ENCODE data around the gene IGF1R. TPM values are rescaled to one million over a fixed set of nuclear protein-coding genes. Genes with fewer than 3 reads are reported as not detected.

IGF1R gene
- total and polyA plus RNA-seq, 2 of the 8 experiments (the other 6 are each of a cell fraction or from before 2014, with no cell fraction given) = 32.9 to 109 TPM

DNA sequence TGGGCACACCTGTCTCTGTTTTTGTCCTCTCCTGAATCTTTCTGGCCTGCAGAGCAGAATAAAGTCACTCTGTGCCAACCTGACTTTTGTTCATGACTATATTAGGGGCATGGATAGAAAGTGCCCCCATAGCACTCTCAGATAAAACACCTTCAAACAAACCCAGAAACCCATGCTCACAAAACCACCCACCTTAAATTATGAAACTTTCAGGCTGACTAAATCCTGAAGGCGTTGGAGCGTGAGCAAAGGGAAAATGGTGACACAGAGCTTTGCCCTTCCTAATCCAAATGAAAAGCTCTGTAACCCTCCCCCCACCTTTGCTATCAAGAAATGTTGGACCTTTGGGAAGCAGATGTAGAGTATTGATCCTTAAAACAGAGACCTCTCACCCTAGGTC lies 138.9 kb downstream of the IGF1R start:
- Histone ChIP-seq H2BK120ac (replicated peaks; ENCODE audit: low read depth, low read length) (no peak overlapping the region), H3K56ac (replicated peaks; ENCODE audit: insufficient read length, low read depth, low read length) (no peak overlapping the region), H2BK12ac (ENCODE audit: low read depth, low read length) (no peak overlapping the region), H3K23me2 (ENCODE audit: low read depth, low read length) (no peaks in the 10 kb centered on the region; the same call in 1 of the 2 replicates), H3K79me1 (ENCODE audit: low read depth, low read length) (peaks cover 4% of the 10 kb centered on the region; the same call in 1 of the 2 replicates), H4K5ac (ENCODE audit: insufficient read length, low read depth, low read length) (no peak overlapping the region), H3K18ac (ENCODE audit: extremely low read depth, low read length) (no peak overlapping the region), H4K8ac (ENCODE audit: extremely low read depth, insufficient read depth, low read length) (no peak overlapping the region), H3K9ac (replicated peaks in 1 of 4; ENCODE audit: extremely low read depth in 1 of 4, low read depth in 3 of 4, low read length in 3 of 4) (peak overlapping the region in 1 of 4 experiments; percentile 3; a peak in 1 of 7 replicates), H3K4me1 (replicated peaks in 1 of 4; ENCODE audit: control insufficient read depth in 3 of 4, insufficient read depth in 4 of 4, low read length in 3 of 4) (peaks cover 6 to 38% (median 32%) of the 10 kb centered on the region in 4 experiments), H2AFZ (ENCODE audit: low read length) (no peak overlapping the region), H3K79me2 (ENCODE audit: control insufficient read depth in 1 of 2, insufficient read depth in 2 of 2, low read length in 2 of 2) (peaks cover 3 to 97% of the 10 kb centered on the region in 2 experiments; a peak in 3 of 4 replicates), H3K4ac (replicated peaks; ENCODE audit: insufficient read length, low read depth, low read length) (no peak overlapping the region), H2BK5ac (ENCODE audit: low read depth, low read length) (no peak overlapping the region), H2BK15ac (ENCODE audit: low read length) (no peak overlapping the region), H2AK5ac (ENCODE audit: low read depth, low read length) (no peak overlapping the region), H3K14ac (ENCODE audit: insufficient read length) (no peak overlapping the region), H3K27ac (ENCODE audit: low read depth, low read length) (no peak overlapping the region), H3K36me3 (ENCODE audit: control insufficient read depth in 2 of 4, insufficient read depth in 4 of 4, low read length in 3 of 4) (no peaks in the 10 kb centered on the region), H4K20me1 (replicated peaks in 1 of 2; ENCODE audit: control insufficient read depth in 1 of 2, insufficient read depth in 2 of 2, low read length in 2 of 2) (peaks cover 8 to 10% of the 10 kb centered on the region in 2 experiments), H3K9me3 (ENCODE audit: insufficient read depth in 2 of 2, low read depth in 1 of 2, low read length in 1 of 2) (no peaks in the 10 kb centered on the region), H3K27me3 (replicated peaks in 1 of 4; ENCODE audit: control insufficient read depth in 3 of 4, extremely low read depth in 1 of 4, insufficient read depth in 3 of 4, low read length in 3 of 4) (no peaks in the 10 kb centered on the region), H4K91ac (replicated peaks; ENCODE audit: insufficient read length, low read length) (no peak overlapping the region), H3K4me3 (ENCODE audit: extremely low read depth in 1 of 4, insufficient read depth in 2 of 4, low read depth in 3 of 4, low read length in 4 of 4) (no peak overlapping the region), H3K23ac (ENCODE audit: insufficient read length) (no peak overlapping the region), H2BK20ac (ENCODE audit: low read length) (no peak overlapping the region), H3K4me2 (ENCODE audit: insufficient read depth in 1 of 2, low read depth in 2 of 2, low read length in 2 of 2) (0 out of 4 replicates have a peak overlapping the region, but pooled peaks of 1 of the 2 experiments have one; percentile 22)
- 92% methylated on average over 2 of the region's 2 CpGs; no CpG with 5 or more reads in 1 of the 2 experiments for WGBS, 2 experiments (ENCODE audit: extremely low coverage in 1 of 2, insufficient coverage in 1 of 2, insufficient read length in 1 of 2, insufficient replicate concordance in 2 of 2, low coverage in 1 of 2, low lambda C conversion rate in 2 of 2, missing lambda C conversion rate in 1 of 2)
- FAIRE-seq (no peak), DNase-seq (ENCODE audit: low read depth in 1 of 2, low spot score in 2 of 2) (no peak)
- POLR2A ChIA-PET (ENCODE audit: partially characterized antibody) = interaction anchor here (1.0 to 2.6 kb wide), 2 partner anchors 10 to 12 kb away, joined by 3 to 8 read pairs; no protein-coding TSS in a partner anchor
- CTCF ChIA-PET (ENCODE audit: partially characterized antibody) = interaction anchor here (0.9 kb wide), 1 partner anchor 173 kb away, joined by 3 read pairs; no protein-coding TSS in a partner anchor
- TF ChIP-seq, protein P1, sequence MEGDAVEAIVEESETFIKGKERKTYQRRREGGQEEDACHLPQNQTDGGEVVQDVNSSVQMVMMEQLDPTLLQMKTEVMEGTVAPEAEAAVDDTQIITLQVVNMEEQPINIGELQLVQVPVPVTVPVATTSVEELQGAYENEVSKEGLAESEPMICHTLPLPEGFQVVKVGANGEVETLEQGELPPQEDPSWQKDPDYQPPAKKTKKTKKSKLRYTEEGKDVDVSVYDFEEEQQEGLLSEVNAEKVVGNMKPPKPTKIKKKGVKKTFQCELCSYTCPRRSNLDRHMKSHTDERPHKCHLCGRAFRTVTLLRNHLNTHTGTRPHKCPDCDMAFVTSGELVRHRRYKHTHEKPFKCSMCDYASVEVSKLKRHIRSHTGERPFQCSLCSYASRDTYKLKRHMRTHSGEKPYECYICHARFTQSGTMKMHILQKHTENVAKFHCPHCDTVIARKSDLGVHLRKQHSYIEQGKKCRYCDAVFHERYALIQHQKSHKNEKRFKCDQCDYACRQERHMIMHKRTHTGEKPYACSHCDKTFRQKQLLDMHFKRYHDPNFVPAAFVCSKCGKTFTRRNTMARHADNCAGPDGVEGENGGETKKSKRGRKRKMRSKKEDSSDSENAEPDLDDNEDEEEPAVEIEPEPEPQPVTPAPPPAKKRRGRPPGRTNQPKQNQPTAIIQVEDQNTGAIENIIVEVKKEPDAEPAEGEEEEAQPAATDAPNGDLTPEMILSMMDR (IDR thresholded peaks at IDR 0.05; ENCODE audit: control extremely low read depth in 1 of 3, insufficient read depth in 1 of 3, low read depth in 1 of 3, low read length in 3 of 3) = no peak
- no peak for TF ChIP-seq SP1 (IDR thresholded peaks at IDR 0.05; ENCODE audit: low read depth, low read length)
- no peak for TF ChIP-seq CBX5 (IDR thresholded peaks at IDR 0.05; ENCODE audit: low read depth, low read length)
- no peak for TF ChIP-seq SUZ12 (IDR thresholded peaks at IDR 0.05; ENCODE audit: low read length)
- no peak for TF ChIP-seq TBP (IDR thresholded peaks at IDR 0.05; ENCODE audit: low read depth, low read length)
- TF ChIP-seq BCL11A (IDR thresholded peaks at IDR 0.05; ENCODE audit: low read depth in 2 of 2, low read length in 2 of 2) = no peak
- TF ChIP-seq KDM5A (IDR thresholded peaks at IDR 0.05; ENCODE audit: low read length) = no peak
- no peak for TF ChIP-seq SP2 (IDR thresholded peaks at IDR 0.05; ENCODE audit: low read length)
- no peak for TF ChIP-seq EZH2 (IDR thresholded peaks at IDR 0.05; ENCODE audit: low read depth, low read length, severe bottlenecking)
- TF ChIP-seq EP300 (IDR thresholded peaks at IDR 0.05; ENCODE audit: borderline replicate concordance in 1 of 2, low read depth in 2 of 2, low read length in 2 of 2) = no peak
